T1000 (cell line): Measurements from ENCODE around the gene COL23A1.

Experiments used
- DNase-seq: peaks from one replicate; lab custom pipeline; 2025; ENCODE audit warnings: mixed read lengths; lab: John Stamatoyannopoulos, UW

The COL23A1 gene

GRCh38 chr5:178192244-178192643 is 397.9 kb downstream of the COL23A1 start:
- DNase-seq, result no peak

- no peak for DNase-seq
Measured at GRCh38 chr5:178191661-178192060, 398.5 kb downstream of the COL23A1 start.

- no peak for DNase-seq
Measured at GRCh38 chr5:178189433-178189832, 400.8 kb downstream of the COL23A1 start.
